ENCODE data around the gene CACNA2D3.

GRCh38 chr3:54918516-54918915 lies 796.2 kb downstream of the CACNA2D3 start:
- TF ChIP-seq CTCF (conservative IDR thresholded peaks at IDR 0.05; ENCODE audit: low read depth, low read length) (no peak), EZH2phosphoT487 (IDR thresholded peaks at IDR 0.05; ENCODE audit: borderline replicate concordance, low read length) (no peak), EZH2 (IDR thresholded peaks at IDR 0.05; ENCODE audit: low read length, unreplicated experiment) (no peak)
